Stimulated activated CD8-positive, alpha-beta memory T cell treated with anti-CD3 and anti-CD28 coated beads, Interleukin-4, amount 100 ng/mL, for 24 hours (primary cell): ENCODE results near the gene SNX20.

Source experiments
- DNase-seq: peaks from one replicate; pipeline ENCODE4 v3.0.0-alpha.2; 2020; ENCODE audit warnings: low read depth

Gene SNX20

GRCh38 chr16:50705436-50706110 is 24.5 kb upstream of the SNX20 start:
- DNase-seq = no peak

- no peak for DNase-seq
Measured at GRCh38 chr16:50704245-50704644, 23.1 kb upstream of the SNX20 start.

- DNase-seq = no peak
Measured at GRCh38 chr16:50702725-50703124, 21.6 kb upstream of the SNX20 start.

- no peak for DNase-seq
Measured at GRCh38 chr16:50699326-50700159, 18.4 kb upstream of the SNX20 start.

GRCh38 chr16:50697881-50698767 is 17.0 kb upstream of the SNX20 start:
- peak; percentile 56 for DNase-seq

- DNase-seq = no peak
Measured at GRCh38 chr16:50697421-50697715, 16.3 kb upstream of the SNX20 start.

GRCh38 chr16:50696575-50697420 is 15.7 kb upstream of the SNX20 start:
- DNase-seq = no peak

- no peak for DNase-seq
Measured at GRCh38 chr16:50696126-50696525, 15.0 kb upstream of the SNX20 start.

- DNase-seq = no peak
Measured at GRCh38 chr16:50695017-50696000, 14.2 kb upstream of the SNX20 start.

- no peak for DNase-seq
Measured at GRCh38 chr16:50694206-50694605, 13.1 kb upstream of the SNX20 start.

GRCh38 chr16:50692999-50693781 is 12.1 kb upstream of the SNX20 start, which contains the start of gene NOD2:
NOD2 (plus strand) TSS chr16:50693606; CDS start chr16:50699496, 5,890 bp downstream.
- DNase-seq = no peak

- DNase-seq = no peak
Measured at GRCh38 chr16:50692644-50692998, 11.5 kb upstream of the SNX20 start.

- no peak for DNase-seq
Measured at GRCh38 chr16:50690177-50690576, 9.1 kb upstream of the SNX20 start.

- no peak for DNase-seq
Measured at GRCh38 chr16:50688867-50689266, 7.8 kb upstream of the SNX20 start.

- no peak for DNase-seq
Measured at GRCh38 chr16:50688083-50688482, 7.0 kb upstream of the SNX20 start.

- DNase-seq = no peak
Measured at GRCh38 chr16:50685462-50686063, 4.5 kb upstream of the SNX20 start.

GRCh38 chr16:50684823-50685461 is 3.8 kb upstream of the SNX20 start:
- no peak for DNase-seq

GRCh38 chr16:50683689-50684374 is 2.7 kb upstream of the SNX20 start:
- no peak for DNase-seq
